ENCODE measurements around the gene APOC4.
A peak's percentile ranks its signal among the peaks of the same experiment; 100 is the strongest.

Gene APOC4

GRCh38 chr19:44951179-44952159, 9.4 kb downstream of the APOC4 start:
- no peak overlapping the region for H3K4me3 ChIP-seq (ENCODE audit: low read length)

GRCh38 chr19:44954278-44954648, 12.2 kb downstream of the APOC4 start:
- peak overlapping the region; percentile 75 for H3K4me3 ChIP-seq (ENCODE audit: low read length)
- H3K9me3 ChIP-seq (replicated peaks; ENCODE audit: low read length): no peaks in the 10 kb centered on the region
- H3K36me3 ChIP-seq (ENCODE audit: insufficient read depth, low read length): no peaks in the 10 kb centered on the region
- no peaks in the 10 kb centered on the region for H3K27me3 ChIP-seq (ENCODE audit: control insufficient read depth, insufficient read depth, low read length)
- H3K4me2 ChIP-seq (ENCODE audit: low read length): peak overlapping the region; percentile 92
- peak overlapping the region; percentile 88 for H3K9ac ChIP-seq (ENCODE audit: low read depth, low read length)
- H3K4me1 ChIP-seq (ENCODE audit: control insufficient read depth, insufficient read depth, low read length): peaks cover 24% of the 10 kb centered on the region

More at GRCh38 chr19:44951179-44952159, 9.4 kb downstream of the APOC4 start:
- peak overlapping the region; percentile 39 for H3K9ac ChIP-seq (ENCODE audit: low read depth, low read length)
- peaks cover 14% of the 10 kb centered on the region for H3K4me1 ChIP-seq (ENCODE audit: control insufficient read depth, insufficient read depth, low read length)
- no peaks in the 10 kb centered on the region for H3K36me3 ChIP-seq (ENCODE audit: insufficient read depth, low read length)
- H3K27me3 ChIP-seq (ENCODE audit: control insufficient read depth, insufficient read depth, low read length): no peaks in the 10 kb centered on the region
- peak overlapping the region; percentile 74 for H3K4me2 ChIP-seq (ENCODE audit: low read length)
- H3K9me3 ChIP-seq (replicated peaks; ENCODE audit: low read length): no peaks in the 10 kb centered on the region

GRCh38 chr19:44954649-44955504, 12.8 kb downstream of the APOC4 start, which contains the start of gene CLPTM1:
Gene CLPTM1, plus strand, starts transcription at chr19:44955380. Its CDS starts 16 bp downstream, at chr19:44955396.
- no peaks in the 10 kb centered on the region for H3K27me3 ChIP-seq (ENCODE audit: control insufficient read depth, insufficient read depth, low read length)
- H3K36me3 ChIP-seq (ENCODE audit: insufficient read depth, low read length): no peaks in the 10 kb centered on the region
- H3K9ac ChIP-seq (ENCODE audit: low read depth, low read length): peak within 1 kb of the TSS; percentile 88
- H3K4me1 ChIP-seq (ENCODE audit: control insufficient read depth, insufficient read depth, low read length): peaks cover 24% of the 10 kb centered on the region
- H3K4me3 ChIP-seq (ENCODE audit: low read length): peak within 1 kb of the TSS; percentile 98
- peak within 1 kb of the TSS; percentile 92 for H3K4me2 ChIP-seq (ENCODE audit: low read length)
- no peaks in the 10 kb centered on the region for H3K9me3 ChIP-seq (replicated peaks; ENCODE audit: low read length)

- no peaks in the 10 kb centered on the region for H3K27me3 ChIP-seq (ENCODE audit: control insufficient read depth, insufficient read depth, low read length)
- H3K36me3 ChIP-seq (ENCODE audit: insufficient read depth, low read length): peaks cover 6% of the 10 kb centered on the region
- peak overlapping the region; percentile 88 for H3K9ac ChIP-seq (ENCODE audit: low read depth, low read length)
- peak overlapping the region; percentile 98 for H3K4me3 ChIP-seq (ENCODE audit: low read length)
- H3K9me3 ChIP-seq (replicated peaks; ENCODE audit: low read length): no peaks in the 10 kb centered on the region
- H3K4me1 ChIP-seq (ENCODE audit: control insufficient read depth, insufficient read depth, low read length): peaks cover 24% of the 10 kb centered on the region
- H3K4me2 ChIP-seq (ENCODE audit: low read length): peak overlapping the region; percentile 85
Measured at GRCh38 chr19:44955505-44956439, 13.7 kb downstream of the APOC4 start.

- peak overlapping the region; percentile 7 for H3K9ac ChIP-seq (ENCODE audit: low read depth, low read length)
- no peak overlapping the region for H3K4me3 ChIP-seq (ENCODE audit: low read length)
- peaks cover 18% of the 10 kb centered on the region for H3K4me1 ChIP-seq (ENCODE audit: control insufficient read depth, insufficient read depth, low read length)
- H3K36me3 ChIP-seq (ENCODE audit: insufficient read depth, low read length): peaks cover 20% of the 10 kb centered on the region
- no peaks in the 10 kb centered on the region for H3K27me3 ChIP-seq (ENCODE audit: control insufficient read depth, insufficient read depth, low read length)
- H3K4me2 ChIP-seq (ENCODE audit: low read length): peak overlapping the region; percentile 85
- H3K9me3 ChIP-seq (replicated peaks; ENCODE audit: low read length): no peaks in the 10 kb centered on the region
Measured at GRCh38 chr19:44957526-44957925, 15.5 kb downstream of the APOC4 start.

- Histone ChIP-seq H3K4me2 (ENCODE audit: low read length) (no peak overlapping the region), H3K36me3 (ENCODE audit: insufficient read depth, low read length) (peaks cover 21% of the 10 kb centered on the region), H3K27me3 (ENCODE audit: control insufficient read depth, insufficient read depth, low read length) (no peaks in the 10 kb centered on the region), H3K4me3 (ENCODE audit: low read length) (no peak overlapping the region), H3K9ac (ENCODE audit: low read depth, low read length) (peak overlapping the region; percentile 7), H3K9me3 (replicated peaks; ENCODE audit: low read length) (no peaks in the 10 kb centered on the region), H3K4me1 (ENCODE audit: control insufficient read depth, insufficient read depth, low read length) (peaks cover 18% of the 10 kb centered on the region)
Measured at GRCh38 chr19:44958090-44958489, 16.1 kb downstream of the APOC4 start.

GRCh38 chr19:44959691-44960090, 17.7 kb downstream of the APOC4 start:
- Histone ChIP-seq H3K9ac (ENCODE audit: low read depth, low read length) (no peak overlapping the region), H3K9me3 (replicated peaks; ENCODE audit: low read length) (no peaks in the 10 kb centered on the region), H3K4me1 (ENCODE audit: control insufficient read depth, insufficient read depth, low read length) (peaks cover 18% of the 10 kb centered on the region), H3K27me3 (ENCODE audit: control insufficient read depth, insufficient read depth, low read length) (no peaks in the 10 kb centered on the region), H3K4me3 (ENCODE audit: low read length) (no peak overlapping the region), H3K36me3 (ENCODE audit: insufficient read depth, low read length) (peaks cover 24% of the 10 kb centered on the region), H3K4me2 (ENCODE audit: low read length) (no peak overlapping the region)

GRCh38 chr19:44960906-44961728, 19.1 kb downstream of the APOC4 start:
- Histone ChIP-seq H3K4me1 (ENCODE audit: control insufficient read depth, insufficient read depth, low read length) (peaks cover 13% of the 10 kb centered on the region), H3K27me3 (ENCODE audit: control insufficient read depth, insufficient read depth, low read length) (no peaks in the 10 kb centered on the region), H3K9ac (ENCODE audit: low read depth, low read length) (no peak overlapping the region), H3K4me2 (ENCODE audit: low read length) (no peak overlapping the region), H3K36me3 (ENCODE audit: insufficient read depth, low read length) (peaks cover 28% of the 10 kb centered on the region), H3K4me3 (ENCODE audit: low read length) (no peak overlapping the region), H3K9me3 (replicated peaks; ENCODE audit: low read length) (no peaks in the 10 kb centered on the region)

- no peaks in the 10 kb centered on the region for H3K9me3 ChIP-seq (replicated peaks; ENCODE audit: low read length)
- H3K4me1 ChIP-seq (ENCODE audit: control insufficient read depth, insufficient read depth, low read length): peaks cover 6% of the 10 kb centered on the region
- no peak overlapping the region for H3K4me2 ChIP-seq (ENCODE audit: low read length)
- H3K36me3 ChIP-seq (ENCODE audit: insufficient read depth, low read length): peaks cover 31% of the 10 kb centered on the region
- H3K9ac ChIP-seq (ENCODE audit: low read depth, low read length): no peak overlapping the region
- no peak overlapping the region for H3K4me3 ChIP-seq (ENCODE audit: low read length)
- no peaks in the 10 kb centered on the region for H3K27me3 ChIP-seq (ENCODE audit: control insufficient read depth, insufficient read depth, low read length)
Measured at GRCh38 chr19:44961821-44962220, 19.8 kb downstream of the APOC4 start.

GRCh38 chr19:44968118-44968517, 26.1 kb downstream of the APOC4 start:
- H3K9me3 ChIP-seq (replicated peaks; ENCODE audit: low read length): no peaks in the 10 kb centered on the region
- no peak overlapping the region for H3K4me3 ChIP-seq (ENCODE audit: low read length)
- H3K9ac ChIP-seq (ENCODE audit: low read depth, low read length): no peak overlapping the region
- peaks cover 28% of the 10 kb centered on the region for H3K36me3 ChIP-seq (ENCODE audit: insufficient read depth, low read length)
- H3K27me3 ChIP-seq (ENCODE audit: control insufficient read depth, insufficient read depth, low read length): no peaks in the 10 kb centered on the region
- no peaks in the 10 kb centered on the region for H3K4me1 ChIP-seq (ENCODE audit: control insufficient read depth, insufficient read depth, low read length)
- H3K4me2 ChIP-seq (ENCODE audit: low read length): no peak overlapping the region

Measured in skeletal muscle satellite cell (primary cell).